H1 (cell line): Measurements from ENCODE around the gene FHAD1. TPM values are rescaled to one million over a fixed set of nuclear protein-coding genes. Genes with fewer than 3 reads are reported as not detected.

ENCODE experiments used
- CTCF ChIA-PET: fragments of 300-600 bp; sonication (Branson Sonifier 250); formaldehyde crosslinking; loops from one replicate; lab custom pipeline; 2021; ENCODE audit not compliant: partially characterized antibody; lab: Charles Lee
- POLR2A ChIA-PET: fragments of 300-600 bp; sonication (Branson Sonifier 250); formaldehyde crosslinking; loops from one replicate; lab custom pipeline; 2021; ENCODE audit warnings: inconsistent platforms; ENCODE audit not compliant: partially characterized antibody; lab: Charles Lee
- DNase-seq, 2 experiments: peaks; one replicate each; pipeline versions ENCODE4 v3.0.0 to v3.0.0-alpha.2; 2010 to 2022; ENCODE audit warnings: low spot score in 2 of 2, low read depth in 1 of 2, mixed read lengths in 1 of 2
- FAIRE-seq: peaks from 2 replicates; lab custom pipeline; 2011; peaks lifted over from hg19 to GRCh38; lab: Jason Lieb, UNC
- H2AFZ ChIP-seq: 2 replicates; pipeline ENCODE4 v1.8.1; 2012; ENCODE audit warnings: low read length, inconsistent platforms
- H2AK5ac ChIP-seq: 2 replicates; pipeline ENCODE4 v1.6.1; 2013; ENCODE audit warnings: low read depth, low read length
- H2BK120ac ChIP-seq: replicated peaks from 2 replicates; pipeline ENCODE3; 2013; ENCODE audit warnings: low read depth, low read length, inconsistent platforms
- H2BK12ac ChIP-seq: 2 replicates; pipeline ENCODE4 v1.6.1; 2013; ENCODE audit warnings: low read depth, low read length
- H2BK15ac ChIP-seq: 2 replicates; pipeline ENCODE4 v1.6.1; 2013; ENCODE audit warnings: low read length
- H2BK20ac ChIP-seq: 2 replicates; pipeline ENCODE4 v1.6.1; 2013; ENCODE audit warnings: low read length
- H2BK5ac ChIP-seq: 2 replicates; pipeline ENCODE4 v1.6.1; 2013; ENCODE audit warnings: low read depth, low read length
- H3K14ac ChIP-seq: 2 replicates; pipeline ENCODE4 v1.6.1; 2013; ENCODE audit warnings: inconsistent platforms; ENCODE audit not compliant: insufficient read length
- H3K18ac ChIP-seq: 2 replicates; pipeline ENCODE4 v1.6.1; 2013; ENCODE audit warnings: low read length; ENCODE audit errors: extremely low read depth
- H3K23ac ChIP-seq: 2 replicates; pipeline ENCODE4 v1.6.1; 2013; ENCODE audit warnings: inconsistent platforms; ENCODE audit not compliant: insufficient read length
- H3K23me2 ChIP-seq: 2 replicates; pipeline ENCODE4 v1.6.1; 2013; ENCODE audit warnings: low read depth, low read length
- H3K27ac ChIP-seq: 2 replicates; pipeline ENCODE4 v1.6.1; 2011; ENCODE audit warnings: low read depth, low read length, inconsistent platforms
- H3K27me3 ChIP-seq, 4 experiments: replicated peaks in 1 of 4; 1 replicate in 1 of 4; 2 replicates in 3 of 4; pipeline versions ENCODE4 v1.6.1 to v1.8.1; 2011 to 2013; ENCODE audit warnings: low read length in 3 of 4, mild to moderate bottlenecking in 3 of 4, inconsistent platforms in 2 of 4, mixed read lengths in 2 of 4, moderate library complexity in 1 of 4; ENCODE audit not compliant: control insufficient read depth in 3 of 4, insufficient read depth in 3 of 4; ENCODE audit errors: extremely low read depth in 1 of 4
- H3K36me3 ChIP-seq, 4 experiments: 2 replicates each; pipeline versions ENCODE4 v1.6.1 to v1.8.1; 2011 to 2013; ENCODE audit warnings: mild to moderate bottlenecking in 4 of 4, low read length in 3 of 4, moderate library complexity in 2 of 4, control low read depth in 1 of 4, inconsistent platforms in 1 of 4; ENCODE audit not compliant: insufficient read depth in 4 of 4, control insufficient read depth in 2 of 4
- H3K4ac ChIP-seq: replicated peaks from 2 replicates; pipeline ENCODE3; 2013; ENCODE audit warnings: low read length, low read depth, mixed read lengths, inconsistent platforms; ENCODE audit not compliant: insufficient read length
- H3K4me1 ChIP-seq, 4 experiments: replicated peaks in 1 of 4; 1 replicate in 1 of 4; 2 replicates in 3 of 4; pipeline versions ENCODE4 v1.6.1 to v1.8.1; 2011 to 2013; ENCODE audit warnings: low read length in 3 of 4, inconsistent platforms in 2 of 4, mixed read lengths in 1 of 4; ENCODE audit not compliant: insufficient read depth in 4 of 4, control insufficient read depth in 3 of 4
- H3K4me2 ChIP-seq, 2 experiments: 2 replicates each; pipeline versions ENCODE4 v1.6.1 to v1.8.1; 2011 to 2013; ENCODE audit warnings: low read depth in 2 of 2, low read length in 2 of 2, control low read depth in 1 of 2, inconsistent platforms in 1 of 2, mild to moderate bottlenecking in 1 of 2; ENCODE audit not compliant: insufficient read depth in 1 of 2
- H3K4me3 ChIP-seq, 4 experiments: fragments of 200-600, 300-600 bp in 1 of 4; sonication (generic), shearing (Covaris generic), sonication (Bioruptor Twin) in 1 of 4; 2 replicates each; pipeline versions ENCODE4 v1.5.1 to v1.8.1; 2011 to 2016; ENCODE audit warnings: low read length in 4 of 4, low read depth in 3 of 4, control low read depth in 2 of 4, inconsistent platforms in 2 of 4, mild to moderate bottlenecking in 2 of 4, mixed read lengths in 1 of 4, moderate library complexity in 1 of 4; ENCODE audit not compliant: insufficient read depth in 2 of 4; ENCODE audit errors: extremely low read depth in 1 of 4
- H3K56ac ChIP-seq: replicated peaks from 2 replicates; pipeline ENCODE3; 2013; ENCODE audit warnings: low read depth, mild to moderate bottlenecking, mixed read lengths, low read length, inconsistent platforms; ENCODE audit not compliant: insufficient read length
- H3K79me1 ChIP-seq: 2 replicates; pipeline ENCODE4 v1.6.1; 2013; ENCODE audit warnings: low read depth, low read length, control low read depth
- H3K79me2 ChIP-seq, 2 experiments: 2 replicates each; pipeline versions ENCODE4 v1.6.1 to v1.8.1; 2012 to 2013; ENCODE audit warnings: low read length in 2 of 2, mild to moderate bottlenecking in 2 of 2, inconsistent platforms in 1 of 2; ENCODE audit not compliant: insufficient read depth in 2 of 2, control insufficient read depth in 1 of 2
- H3K9ac ChIP-seq, 4 experiments: replicated peaks in 1 of 4; 1 replicate in 1 of 4; 2 replicates in 3 of 4; pipeline versions ENCODE4 v1.6.1 to v1.8.1; 2011 to 2013; ENCODE audit warnings: low read depth in 3 of 4, low read length in 3 of 4, control low read depth in 2 of 4, mild to moderate bottlenecking in 2 of 4, moderate library complexity in 2 of 4, inconsistent platforms in 1 of 4; ENCODE audit errors: extremely low read depth in 1 of 4
- H3K9me3 ChIP-seq, 2 experiments: 2 replicates each; pipeline versions ENCODE4 v1.6.1 to v1.8.1; 2012 to 2013; ENCODE audit warnings: mild to moderate bottlenecking in 2 of 2, moderate library complexity in 2 of 2, control low read depth in 1 of 2, inconsistent platforms in 1 of 2, low read depth in 1 of 2, low read length in 1 of 2, mixed read lengths in 1 of 2; ENCODE audit not compliant: insufficient read depth in 2 of 2
- H4K20me1 ChIP-seq, 2 experiments: replicated peaks in 1 of 2; 2 replicates each; pipeline versions ENCODE3 to v1.8.1; 2011 to 2013; ENCODE audit warnings: inconsistent platforms in 2 of 2, low read length in 2 of 2, mild to moderate bottlenecking in 1 of 2; ENCODE audit not compliant: insufficient read depth in 2 of 2, control insufficient read depth in 1 of 2
- H4K5ac ChIP-seq: 2 replicates; pipeline ENCODE4 v1.6.1; 2013; ENCODE audit warnings: low read length, low read depth, mixed read lengths, inconsistent platforms; ENCODE audit not compliant: insufficient read length
- H4K8ac ChIP-seq: 2 replicates; pipeline ENCODE4 v1.8.0; 2013; ENCODE audit warnings: mild to moderate bottlenecking, moderate library complexity, low read length, inconsistent platforms; ENCODE audit not compliant: insufficient read depth; ENCODE audit errors: extremely low read depth
- H4K91ac ChIP-seq: replicated peaks from 2 replicates; pipeline ENCODE3; 2013; ENCODE audit warnings: low read length, mixed read lengths, inconsistent platforms; ENCODE audit not compliant: insufficient read length
- CBX8 ChIP-seq: fragments of 300-800, 300-1000 bp; sonication (generic); IDR thresholded peaks from 2 replicates; pipeline ENCODE4 v1.7.1; 2016; ENCODE audit warnings: low read depth, low read length, borderline replicate concordance
- CHD2 ChIP-seq: IDR thresholded peaks from 2 replicates; pipeline ENCODE4 v1.6.1; 2012; ENCODE audit warnings: low read length, improper control_type of control experiment
- CTCF ChIP-seq, 3 experiments: IDR thresholded peaks; 1 replicate in 2 of 3; 2 replicates in 1 of 3; pipeline versions ENCODE4 v1.5.1 to v1.6.1; 2011; ENCODE audit warnings: low read length in 3 of 3, mild to moderate bottlenecking in 3 of 3, inconsistent platforms in 2 of 3, low read depth in 1 of 3, moderate library complexity in 1 of 3; ENCODE audit not compliant: insufficient read depth in 1 of 3; ENCODE audit errors: control extremely low read depth in 1 of 3
- FOSL1 ChIP-seq: IDR thresholded peaks from 2 replicates; pipeline ENCODE4 v1.6.1; 2011; ENCODE audit warnings: mild to moderate bottlenecking, low read depth, low read length, moderate library complexity; ENCODE audit not compliant: insufficient read depth
- KDM1A ChIP-seq: fragments of 200-600, 300-600 bp; sonication (generic); IDR thresholded peaks from 2 replicates; pipeline ENCODE4 v1.7.1; 2016; ENCODE audit warnings: mild to moderate bottlenecking, low read length, borderline replicate concordance
- MAFK ChIP-seq: IDR thresholded peaks from 2 replicates; pipeline ENCODE4 v1.6.1; 2012; ENCODE audit warnings: low read depth, mild to moderate bottlenecking, improper control_type of control experiment, low read length
- POLR2AphosphoS5 ChIP-seq: IDR thresholded peaks from 2 replicates; pipeline ENCODE4 v1.6.1; 2011; ENCODE audit warnings: low read depth, low read length
- SAP30 ChIP-seq: fragments of 300-600 bp; sonication (generic); IDR thresholded peaks from 2 replicates; pipeline ENCODE4 v1.7.1; 2012; ENCODE audit warnings: low read length, moderate library complexity, mild to moderate bottlenecking, inconsistent platforms; ENCODE audit not compliant: insufficient read depth, insufficient replicate concordance
- SP1 ChIP-seq: IDR thresholded peaks from 2 replicates; pipeline ENCODE4 v1.6.1; 2011; ENCODE audit warnings: low read depth, low read length
- WGBS, 2 experiments: shearing (Covaris generic) in 1 of 2; methylation state at CpG; one replicate each; pipeline versions ENCODE4 v1.1.6 to v1.1.7; 2013 to 2015; ENCODE audit warnings: low lambda C conversion rate in 2 of 2, mixed read lengths in 2 of 2, inconsistent platforms in 1 of 2, low coverage in 1 of 2, missing lambda C conversion rate in 1 of 2; ENCODE audit not compliant: insufficient replicate concordance in 2 of 2, insufficient coverage in 1 of 2, insufficient read length in 1 of 2; ENCODE audit errors: extremely low coverage in 1 of 2, missing lambda C conversion rate in 1 of 2; 5-methylcytosine and 5-hydroxymethylcytosine counted together
- polyA plus RNA-seq, 7 experiments: library from polyadenylated mRNA; depleted of rRNA in 3 of 7; stranded (reverse) in 5 of 7; unstranded in 2 of 7; fragments of >200 nt in 5 of 7; fragments of 200-250 nt in 2 of 7; gene quantifications; 1 replicate in 5 of 7; 2 replicates in 1 of 7; 4 replicates in 1 of 7; pipeline versions ENCODE4 v1.2.1 to v1.2.3, GENCODE V29; 2011 to 2013; ENCODE audit warnings: missing spikeins in 2 of 7, mixed read lengths in 2 of 7
- total RNA-seq: library from RNA; stranded (reverse); fragmentation: NEBNext Ultra II Directional; extraction: Animal tissue kit (Norgen Biotek cat#: 25700); gene quantifications from 2 replicates; pipeline ENCODE4 v1.2.1, GENCODE V29; 2021

Gene FHAD1
- total and polyA plus RNA-seq, 2 of the 8 experiments (the other 6 are each of a cell fraction or from before 2014, with no cell fraction given) = 0.39 to 0.69 TPM

GRCh38 chr1:15251857-15252835 is 5.1 kb downstream of the FHAD1 start:
- no peak overlapping the region for H4K8ac ChIP-seq
- no peak overlapping the region for H3K4ac ChIP-seq
- no peak overlapping the region for H3K4me3 ChIP-seq
- H3K23ac ChIP-seq = no peak overlapping the region
- H3K36me3 ChIP-seq = no peaks in the 10 kb centered on the region
- ChIA-PET POLR2A (interaction anchor here (0.5 kb wide), 1 partner anchor 120 kb away, joined by 3 read pairs; no protein-coding TSS in a partner anchor), CTCF (interaction anchor here (1.1 to 1.7 kb wide), 2 partner anchors 20 to 101 kb away, joined by 6 to 10 read pairs; no protein-coding TSS in a partner anchor)
- peaks cover 3% of the 10 kb centered on the region; the same call in 1 of the 2 replicates for H3K23me2 ChIP-seq
- no peak overlapping the region for H3K4me2 ChIP-seq
- no peak overlapping the region for H2BK120ac ChIP-seq
- no peak overlapping the region for H4K5ac ChIP-seq
- no peak overlapping the region for H2BK20ac ChIP-seq
- H3K4me1 ChIP-seq = peaks cover 0 to 2% (median 0%) of the 10 kb centered on the region in 4 experiments; a peak in 1 of 7 replicates
- H4K20me1 ChIP-seq = no peaks in the 10 kb centered on the region
- H3K27ac ChIP-seq = no peak overlapping the region
- no peaks in the 10 kb centered on the region for H3K27me3 ChIP-seq
- H3K56ac ChIP-seq = no peak overlapping the region
- H3K79me1 ChIP-seq = no peaks in the 10 kb centered on the region
- WGBS, 2 experiments = 87% methylated on average over 14 of the region's 14 CpGs; no CpG with 5 or more reads in 1 of the 2 experiments
- DNase-seq (no peak), FAIRE-seq (no peak)
- H2AK5ac ChIP-seq = no peak overlapping the region
- no peak overlapping the region; the same call in 1 of the 2 replicates for H2BK12ac ChIP-seq
- no peak overlapping the region for H3K18ac ChIP-seq
- H3K9me3 ChIP-seq = no peaks in the 10 kb centered on the region
- no peak overlapping the region for H4K91ac ChIP-seq
- no peak overlapping the region for H2BK5ac ChIP-seq
- H3K79me2 ChIP-seq = no peaks in the 10 kb centered on the region
- H3K9ac ChIP-seq = no peak overlapping the region
- no peak overlapping the region for H2AFZ ChIP-seq
- H2BK15ac ChIP-seq = no peak overlapping the region
- no peak overlapping the region for H3K14ac ChIP-seq
- no peak for TF ChIP-seq SP1
- TF ChIP-seq FOSL1 = no peak
- TF ChIP-seq POLR2AphosphoS5 = no peak
- no peak for TF ChIP-seq CHD2
- no peak for TF ChIP-seq CTCF (IDR thresholded peaks at IDR 0.05; ENCODE audit: control extremely low read depth in 1 of 3, insufficient read depth in 1 of 3, low read depth in 1 of 3, low read length in 3 of 3)
- no peak for TF ChIP-seq MAFK
- no peak for TF ChIP-seq SAP30
- no peak for TF ChIP-seq CBX8
- TF ChIP-seq KDM1A = no peak
